Pericardium fibroblast (primary cell): Measurements from ENCODE around the gene MMP17. TPM values are rescaled to one million over a fixed set of nuclear protein-coding genes. Genes with fewer than 3 reads are reported as not detected.

Experiments used
- total RNA-seq: library from RNA; depleted of rRNA; stranded (reverse); fragments of >200 nt; gene quantifications from 2 replicates; pipeline ENCODE4 v1.2.3, GENCODE V29; 2015

MMP17 gene
- total RNA-seq, result 18.5 and 21.6 TPM in 2 replicates

GRCh38 chr12:131827961-131828534 lies at the start of gene MMP17:
MMP17 (plus strand) TSS chr12:131828393; CDS start chr12:131828495, 102 bp downstream.

GRCh38 chr12:131894313-131894860 lies 66.2 kb downstream of the MMP17 start, which contains the start of gene ULK1:
ULK1 (plus strand) TSS chr12:131894622; CDS start chr12:131895002, 380 bp downstream.

Other genes with a start within 250 kb of the MMP17 start
- 13.0 and 19.2 TPM in 2 replicates for gene SFSWAP, start 117.3 kb upstream of the MMP17 start, total RNA-seq
- gene ULK1, start 66.2 kb downstream of the MMP17 start, total RNA-seq, result 14.5 and 18.0 TPM in 2 replicates
- 11.3 and 13.5 TPM in 2 replicates for gene PUS1, start 100.9 kb downstream of the MMP17 start, total RNA-seq
- gene EP400, start 121.5 kb downstream of the MMP17 start, total RNA-seq, result 7.2 and 10.3 TPM in 2 replicates